Islet precursor cell (in vitro differentiated cells): ENCODE results near the gene STARD3.

Experiments
- DNase-seq: peaks from one replicate; pipeline ENCODE4 v3.0.0-alpha.2; 2018

The STARD3 gene

GRCh38 chr17:39673335-39674081 is 36.6 kb downstream of the STARD3 start:
- no peak for DNase-seq

- DNase-seq: no peak
Measured at GRCh38 chr17:39674179-39674578, 37.2 kb downstream of the STARD3 start.

GRCh38 chr17:39674702-39675389 is 37.9 kb downstream of the STARD3 start:
- DNase-seq: peak; percentile 90

- DNase-seq: no peak
Measured at GRCh38 chr17:39675390-39676082, 38.6 kb downstream of the STARD3 start.

GRCh38 chr17:39676198-39676819 is 39.4 kb downstream of the STARD3 start:
- no peak for DNase-seq

- DNase-seq: no peak
Measured at GRCh38 chr17:39677072-39677471, 40.1 kb downstream of the STARD3 start.

GRCh38 chr17:39677542-39678339 is 40.8 kb downstream of the STARD3 start:
- DNase-seq: no peak

- no peak for DNase-seq
Measured at GRCh38 chr17:39678340-39679116, 41.6 kb downstream of the STARD3 start.

GRCh38 chr17:39679521-39680192 is 42.7 kb downstream of the STARD3 start:
- no peak for DNase-seq

- no peak for DNase-seq
Measured at GRCh38 chr17:39683295-39683939, 46.5 kb downstream of the STARD3 start.

GRCh38 chr17:39684369-39685192 is 47.6 kb downstream of the STARD3 start:
- DNase-seq: no peak

GRCh38 chr17:39687101-39687545 is 50.2 kb downstream of the STARD3 start:
- DNase-seq: no peak

GRCh38 chr17:39687546-39688474 is 50.9 kb downstream of the STARD3 start, which contains the start of gene PGAP3:
Gene PGAP3 (minus strand): TSS chr17:39688057. CDS start chr17:39688014, 43 bp downstream.
- DNase-seq: peak; percentile 96

GRCh38 chr17:39688475-39688835 is 51.5 kb downstream of the STARD3 start:
- no peak for DNase-seq

GRCh38 chr17:39688945-39689344 is 52.0 kb downstream of the STARD3 start:
- DNase-seq: no peak

GRCh38 chr17:39694593-39694992 is 57.6 kb downstream of the STARD3 start:
- no peak for DNase-seq

GRCh38 chr17:39695089-39695474 is 58.1 kb downstream of the STARD3 start:
- DNase-seq: peak; percentile 96

GRCh38 chr17:39696731-39697130 is 59.8 kb downstream of the STARD3 start:
- DNase-seq: no peak
